GM18511 (cell line): ENCODE results near the gene TAF3.
A peak's percentile ranks its signal among the peaks of the same experiment; 100 is the strongest.

Experiments
- ATAC-seq: cut with Tn5 transposase; IDR thresholded peaks from one replicate; pipeline ENCODE4 v1.9.1; 2021; ENCODE audit warnings: mild to moderate bottlenecking, moderate library complexity; ENCODE audit not compliant: unreplicated experiment

TAF3 gene

DNA sequence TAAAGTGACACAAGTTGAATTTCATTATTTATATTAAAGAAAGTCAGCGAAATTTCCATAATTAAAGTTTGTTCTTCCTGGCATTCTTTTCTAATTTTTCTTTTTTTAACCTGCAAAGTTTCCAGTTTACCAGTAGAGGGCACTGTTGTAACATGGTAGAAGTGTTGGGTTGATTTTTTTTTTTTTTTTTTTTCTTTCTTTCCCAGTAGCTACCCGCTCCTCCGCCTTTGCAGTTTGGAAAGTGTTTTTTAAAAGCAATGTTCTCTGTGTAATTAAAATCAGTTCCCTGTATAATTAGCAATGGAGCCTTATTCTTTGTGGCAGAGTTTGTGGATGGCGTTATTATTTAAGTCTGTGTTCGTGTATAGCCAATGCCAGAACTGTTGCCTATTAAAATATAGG lies 53.7 kb downstream of the TAF3 start:
- ATAC-seq = no peak

DNA sequence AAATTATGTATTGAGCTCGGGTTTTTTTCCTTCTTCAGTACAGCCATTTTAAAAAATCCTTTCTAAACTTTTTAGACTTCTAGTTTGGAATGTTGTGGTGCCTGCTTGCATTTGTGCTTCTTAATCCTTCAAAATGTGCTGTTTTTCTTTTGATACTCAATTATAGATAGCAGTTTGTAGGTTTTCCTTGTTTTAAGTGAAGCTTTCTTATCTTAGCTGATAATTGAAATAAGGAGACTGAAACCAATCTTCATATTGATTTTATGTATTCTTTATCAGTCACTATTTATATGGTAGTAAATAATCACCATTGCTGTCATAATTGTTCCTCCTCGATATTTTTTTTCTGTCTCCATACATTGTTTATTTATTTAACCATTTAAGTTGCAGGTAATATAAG lies 56.6 kb downstream of the TAF3 start:
- no peak for ATAC-seq

DNA sequence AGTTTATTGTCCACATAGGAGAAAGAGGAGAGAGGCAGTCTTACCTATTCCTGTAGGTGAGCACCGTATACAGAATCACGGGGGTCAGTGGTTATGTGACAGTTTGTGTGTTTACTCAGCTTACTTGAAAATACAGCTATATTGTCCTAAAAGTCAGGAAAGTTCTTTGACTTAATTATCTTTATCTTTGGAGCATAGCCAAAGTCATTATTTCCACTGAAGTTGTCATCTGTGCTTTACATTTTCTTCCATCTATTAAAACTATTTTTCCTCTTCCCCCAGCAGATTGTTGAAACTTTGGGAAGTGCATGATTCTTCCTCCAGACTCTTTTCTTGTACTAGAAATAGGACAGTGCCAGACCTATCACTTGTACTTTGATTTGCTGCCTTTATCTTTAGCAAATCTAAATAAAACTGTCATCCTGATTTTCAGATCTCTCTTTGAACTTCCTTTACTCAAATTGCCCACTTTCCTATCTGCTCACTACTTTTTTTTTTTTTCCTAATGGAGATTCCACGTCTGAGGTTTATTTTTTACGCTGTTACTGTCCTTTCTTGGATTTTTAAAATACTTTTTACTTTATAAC lies 58.3 kb downstream of the TAF3 start:
- no peak for ATAC-seq

DNA sequence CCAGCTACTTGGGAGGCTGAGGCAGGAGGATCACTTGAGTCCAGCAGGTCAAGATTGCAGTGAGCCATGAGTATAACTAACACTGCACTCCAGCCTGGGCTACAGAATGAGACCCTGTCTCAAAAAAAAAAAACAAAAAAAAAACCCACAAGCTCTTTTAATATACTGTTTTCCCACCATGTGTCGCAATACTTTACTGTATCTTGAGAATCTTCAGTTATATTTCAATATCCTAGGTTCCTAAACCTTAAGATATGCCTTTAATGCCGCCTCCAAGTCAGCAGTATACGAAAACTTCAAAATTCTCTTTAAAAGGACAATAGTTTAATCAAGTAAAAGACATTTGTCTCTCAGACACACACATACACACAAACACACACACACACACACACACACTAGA lies 62.8 kb downstream of the TAF3 start:
- ATAC-seq = no peak

- no peak for ATAC-seq
These were observed 67.8 kb downstream of the TAF3 start for GRCh38 chr10:7886056-7886455.

DNA sequence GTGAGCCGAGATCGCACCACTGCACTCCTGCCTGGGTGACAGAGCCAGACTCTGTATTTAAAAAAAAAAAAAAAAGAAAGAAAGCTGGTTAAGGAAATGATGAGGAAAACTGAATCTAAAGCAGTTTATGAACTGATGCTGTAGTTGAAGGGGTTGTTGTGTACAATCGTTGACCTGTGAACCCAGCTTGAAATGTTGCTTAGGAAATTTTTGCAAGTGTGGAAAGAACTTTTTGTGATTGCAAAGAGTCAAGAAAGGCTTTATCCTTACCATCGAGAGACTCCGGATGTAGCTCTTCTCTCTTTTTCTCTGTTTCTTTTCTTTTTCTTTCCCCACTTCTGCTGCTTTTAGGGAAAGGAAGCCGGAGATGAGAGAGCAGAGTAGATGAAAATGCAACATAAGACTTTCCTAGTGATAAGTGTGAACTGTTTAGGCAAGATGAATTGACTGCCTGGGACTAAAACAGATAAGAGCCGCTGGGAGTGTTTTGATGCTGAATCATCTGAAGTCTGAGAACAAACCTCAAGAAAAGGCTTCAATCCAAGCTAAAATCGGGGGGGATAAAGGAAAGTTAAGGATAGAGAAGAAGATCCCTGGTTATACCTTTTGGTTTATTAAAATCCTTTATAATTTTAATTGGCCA lies 69.0 kb downstream of the TAF3 start:
- no peak for ATAC-seq

DNA sequence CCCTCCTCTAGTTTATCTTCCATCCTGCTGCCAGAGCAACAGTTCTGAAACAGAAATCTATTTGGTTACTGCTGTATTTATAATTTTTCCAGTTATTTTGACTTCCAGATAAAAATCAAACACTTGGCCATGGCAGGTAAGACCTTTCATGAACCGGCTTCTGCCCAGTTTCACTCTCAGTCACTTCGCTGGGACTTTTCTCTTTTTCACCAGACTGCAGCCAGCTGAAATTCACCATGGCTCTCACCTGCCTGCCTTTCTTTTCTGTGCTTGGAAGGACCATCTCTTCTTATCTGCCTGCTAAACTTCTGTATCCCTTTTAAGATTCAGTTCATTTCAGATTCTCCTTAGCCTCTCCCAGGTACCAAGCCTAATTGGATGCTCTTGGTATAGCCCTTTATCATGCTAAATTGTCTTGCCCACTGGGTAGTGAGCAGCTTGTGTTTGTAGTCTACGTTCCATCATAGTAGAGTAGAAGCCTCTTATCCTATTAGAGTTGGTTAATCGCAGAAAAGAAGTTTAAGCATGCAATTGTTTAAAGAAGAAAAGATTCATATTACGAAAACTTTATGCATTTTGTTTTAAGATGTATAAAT lies 71.7 kb downstream of the TAF3 start:
- ATAC-seq = peak; percentile 62

GRCh38 chr10:7890781-7891180 lies 72.5 kb downstream of the TAF3 start:
- ATAC-seq = no peak

GRCh38 chr10:7891634-7892033 lies 73.3 kb downstream of the TAF3 start:
- no peak for ATAC-seq

DNA sequence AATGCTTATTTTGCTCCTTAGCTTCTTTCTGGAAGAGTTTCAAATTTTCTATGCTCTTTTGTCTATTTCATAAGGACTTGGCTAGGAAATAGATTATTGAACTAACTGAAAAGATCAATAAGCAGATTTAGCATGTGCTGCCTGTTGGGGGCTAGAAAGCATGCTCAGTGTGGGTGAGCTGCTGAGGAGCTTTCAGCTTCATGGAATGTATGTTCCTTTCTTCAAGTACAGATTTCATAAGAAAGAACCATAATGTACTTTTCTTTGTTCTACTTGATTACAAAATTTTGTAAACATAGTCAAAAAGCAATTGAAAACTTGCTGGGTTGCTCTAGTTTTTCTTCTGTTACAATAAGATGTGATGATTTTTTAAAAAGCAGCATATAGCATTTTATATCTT lies 73.8 kb downstream of the TAF3 start:
- no peak for ATAC-seq

GRCh38 chr10:7895699-7896090 lies 77.4 kb downstream of the TAF3 start:
- ATAC-seq = no peak

DNA sequence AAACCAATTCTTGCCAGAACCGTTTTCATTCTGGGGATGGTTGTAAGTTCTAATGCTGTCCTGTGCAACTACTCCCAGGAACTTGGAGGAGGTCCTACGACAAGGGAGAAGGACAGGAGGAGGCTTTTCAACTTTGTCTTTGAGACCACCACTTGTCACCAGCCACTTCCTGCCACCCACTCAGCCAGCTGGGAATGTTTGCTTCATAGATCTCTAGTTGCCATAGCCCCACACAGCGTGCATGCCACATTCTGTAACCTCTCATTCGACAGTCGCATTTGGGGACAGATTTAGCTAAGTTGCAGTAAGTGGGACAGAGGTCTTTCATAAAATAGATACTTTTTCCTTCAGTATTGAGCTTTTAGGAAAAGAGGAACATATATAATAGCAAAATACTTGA lies 78.0 kb downstream of the TAF3 start:
- no peak for ATAC-seq

GRCh38 chr10:7901256-7901655 lies 83.0 kb downstream of the TAF3 start:
- ATAC-seq = no peak

DNA sequence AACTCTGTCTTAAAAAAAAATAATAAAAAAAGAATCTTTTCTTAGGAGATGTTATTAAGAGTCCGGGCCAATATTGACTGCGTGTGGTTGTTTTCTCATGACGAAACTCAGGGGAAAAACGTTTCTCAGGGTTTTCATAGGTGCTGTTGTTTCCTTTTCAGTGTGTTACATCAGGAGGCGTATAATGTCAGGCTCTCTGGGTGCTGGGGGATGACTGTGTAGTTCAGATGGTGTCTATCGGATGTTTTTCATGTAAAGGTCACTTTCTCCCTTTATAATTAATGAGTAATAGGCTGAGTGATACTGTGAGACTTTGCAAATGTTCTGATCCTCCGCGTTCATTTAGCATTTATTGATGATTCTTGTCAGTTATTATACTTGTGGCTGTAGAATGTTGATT lies 84.1 kb downstream of the TAF3 start:
- no peak for ATAC-seq

DNA sequence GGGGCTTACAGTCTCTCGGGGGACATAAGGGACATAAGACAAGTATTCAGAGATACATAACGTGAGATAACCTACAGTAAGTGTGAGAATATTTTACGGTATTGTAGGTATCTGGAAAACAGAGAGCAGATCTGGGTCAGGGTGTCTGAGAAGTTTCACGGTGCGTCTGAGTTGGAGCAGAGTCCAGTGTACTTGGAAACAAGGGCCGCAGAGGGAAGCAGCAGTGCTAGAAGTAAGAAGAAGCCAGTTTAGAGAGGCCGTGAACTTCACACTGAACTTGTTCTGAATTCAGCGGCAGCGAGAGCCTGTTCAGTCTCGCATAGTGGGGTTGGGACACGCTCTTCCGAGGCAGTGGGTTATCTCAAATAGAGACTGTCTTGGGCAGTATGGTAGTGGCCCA lies 85.5 kb downstream of the TAF3 start:
- no peak for ATAC-seq

DNA sequence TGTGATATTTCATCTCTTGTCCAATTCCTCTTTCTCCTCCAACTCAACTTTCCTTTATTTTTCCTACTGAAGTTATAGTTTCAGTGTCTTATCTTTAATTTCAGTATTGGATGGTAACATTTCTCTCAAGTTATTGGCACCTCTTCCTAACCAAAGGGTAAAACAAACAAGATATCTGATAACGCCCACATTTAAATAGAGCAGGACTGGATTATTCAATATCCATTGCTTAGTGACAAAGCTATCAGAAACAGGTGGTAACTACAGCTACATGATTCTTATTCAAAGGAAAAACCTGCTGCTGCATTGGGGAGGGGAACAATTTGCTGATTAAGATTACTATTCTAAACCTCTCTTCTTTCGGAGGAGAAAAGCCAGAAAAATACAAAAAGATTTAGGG lies 87.8 kb downstream of the TAF3 start:
- no peak for ATAC-seq

DNA sequence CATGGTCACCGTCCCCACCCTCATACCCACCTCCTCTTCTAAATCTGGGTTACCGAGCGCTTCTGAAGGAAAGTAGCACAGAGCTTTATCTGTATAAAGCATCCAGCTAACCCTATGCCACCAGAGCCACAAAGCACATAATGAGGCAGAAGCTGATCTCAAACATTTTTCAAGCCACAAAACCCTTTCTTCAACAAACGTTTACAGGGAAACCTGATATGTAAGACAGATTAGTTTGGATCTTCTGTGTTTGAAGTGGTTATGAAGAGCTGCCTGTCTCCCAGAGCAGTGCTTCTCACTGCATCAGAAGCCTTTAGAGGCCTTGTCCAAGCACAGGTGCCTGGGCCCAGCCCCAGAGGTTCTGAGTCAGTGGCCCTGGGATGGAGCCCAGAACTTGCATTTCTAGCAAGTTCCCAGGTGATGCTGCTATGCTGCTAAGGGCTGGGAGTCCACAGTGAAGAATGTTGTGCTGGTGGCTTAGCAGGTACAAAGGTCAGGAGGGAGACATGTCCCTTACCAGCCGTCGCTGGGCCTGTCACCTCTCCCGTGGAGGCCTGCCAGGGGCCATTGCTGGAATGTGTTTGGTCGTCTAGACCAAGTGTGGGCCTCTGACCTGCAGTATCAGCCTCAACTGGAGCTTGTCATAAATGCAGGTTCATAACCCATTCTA lies 90.4 kb downstream of the TAF3 start:
- no peak for ATAC-seq

DNA sequence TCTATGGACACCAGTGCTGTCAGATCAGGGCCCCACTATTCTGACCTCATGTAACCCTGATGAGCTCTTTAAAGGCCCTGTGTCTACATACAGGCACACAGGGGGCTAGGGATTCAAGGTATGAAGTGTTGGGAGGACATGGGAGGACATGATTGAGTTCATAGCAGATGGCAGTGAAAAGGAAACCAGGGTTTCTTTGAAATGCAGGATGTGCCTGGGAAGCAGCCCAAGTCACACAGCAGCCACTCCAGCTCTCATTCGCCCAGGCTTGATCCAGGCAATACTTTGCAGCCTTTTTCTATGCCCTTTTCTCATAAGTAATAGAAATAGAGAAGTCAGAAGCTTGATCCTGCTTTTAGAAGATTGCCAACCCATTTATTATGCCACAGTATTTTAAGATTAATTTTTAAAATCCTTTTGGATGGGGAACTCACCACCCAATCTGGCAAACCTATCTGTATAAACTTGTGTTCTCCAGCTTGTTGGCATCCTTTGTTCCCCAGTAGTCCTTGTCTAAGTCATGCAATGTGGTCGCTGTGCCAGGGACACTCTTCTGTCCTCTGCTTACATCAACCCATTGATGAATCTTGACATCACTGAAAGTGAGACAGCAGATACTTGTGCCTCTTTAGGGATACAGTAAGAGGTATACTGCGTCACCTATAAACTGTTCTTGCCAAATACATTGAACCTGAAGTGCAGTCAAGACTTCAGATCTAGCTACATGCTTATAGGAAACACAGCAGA lies 95.0 kb downstream of the TAF3 start:
- no peak for ATAC-seq

DNA sequence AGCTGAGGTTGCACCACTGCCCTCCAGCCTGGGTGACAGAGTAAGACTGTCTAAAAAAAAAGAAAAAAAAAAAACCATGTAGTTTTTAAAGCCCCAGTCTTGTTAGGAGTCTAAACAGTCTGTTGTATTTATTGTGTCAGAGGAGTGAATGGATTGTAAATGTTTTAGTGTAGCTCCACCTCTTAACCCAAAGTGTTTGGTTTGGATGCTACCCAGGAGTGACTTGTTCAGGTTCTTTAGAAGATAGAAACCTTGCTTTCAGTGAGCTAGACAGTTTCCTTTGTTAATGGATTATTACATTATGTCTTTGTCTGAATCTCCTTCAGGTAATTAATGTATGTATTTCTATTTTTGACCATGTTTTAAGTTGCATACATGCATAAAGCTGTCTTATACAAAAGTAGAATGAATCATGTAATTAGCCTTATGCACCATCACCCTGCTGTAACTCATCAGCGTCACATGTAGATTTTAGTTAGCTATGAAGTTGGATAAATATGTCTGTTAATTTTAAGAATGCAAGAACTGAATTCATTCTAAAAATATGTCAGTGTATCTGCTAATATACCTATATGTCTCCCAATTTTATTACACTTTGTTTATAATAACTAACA lies 97.7 kb downstream of the TAF3 start:
- no peak for ATAC-seq

DNA sequence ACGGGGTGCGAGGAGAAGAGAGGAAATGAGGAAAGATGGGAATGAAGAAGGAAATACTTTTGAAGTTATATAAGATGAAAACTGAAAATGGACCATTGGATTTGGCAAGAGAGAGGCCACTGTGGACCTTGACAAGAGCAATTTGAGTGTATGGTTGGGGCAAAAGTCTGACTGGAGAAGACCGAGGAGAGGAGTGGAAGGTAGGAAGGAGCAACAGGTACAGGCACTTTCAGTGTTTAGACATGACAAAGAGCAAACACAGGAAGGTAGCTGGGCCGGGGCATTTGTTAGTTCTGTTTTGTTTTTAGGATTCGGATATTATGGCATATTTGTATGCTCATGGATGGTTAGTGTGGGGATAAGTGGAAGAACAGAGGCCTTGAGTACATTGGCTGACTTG lies 99.4 kb downstream of the TAF3 start:
- ATAC-seq = no peak

GRCh38 chr10:7922707-7923106 lies 104.4 kb downstream of the TAF3 start:
- no peak for ATAC-seq
